Choroid plexus epithelial cell (primary cell): ENCODE measurements around the gene NAB2.
A peak's percentile ranks its signal among the peaks of the same experiment; 100 is the strongest.

Experiments
- DNase-seq: peaks from one replicate; pipeline ENCODE4 v3.0.0-alpha.2; 2010; ENCODE audit warnings: low read depth
- H3K4me3 ChIP-seq: 2 replicates; pipeline ENCODE4 v1.5.1; 2011; ENCODE audit warnings: low read depth, mild to moderate bottlenecking, control low read depth, low read length, moderate library complexity
- CTCF ChIP-seq: conservative IDR thresholded peaks from 2 replicates; pipeline ENCODE4 v1.5.1; 2011; ENCODE audit warnings: low read depth, mild to moderate bottlenecking, control low read depth, inconsistent platforms, low read length, moderate library complexity

NAB2 gene

GRCh38 chr12:57046086-57046791, 42.7 kb upstream of the NAB2 start:
- TF ChIP-seq CTCF = no peak
- no peak overlapping the region for H3K4me3 ChIP-seq

GRCh38 chr12:57046947-57047890, 41.7 kb upstream of the NAB2 start:
- no peak for DNase-seq
- no peak overlapping the region for H3K4me3 ChIP-seq
- TF ChIP-seq CTCF = no peak

More at GRCh38 chr12:57046086-57046791, 42.7 kb upstream of the NAB2 start:
- DNase-seq = no peak

- no peak overlapping the region for H3K4me3 ChIP-seq
- TF ChIP-seq CTCF = no peak
- DNase-seq = no peak
Observed at GRCh38 chr12:57047981-57048380, 40.9 kb upstream of the NAB2 start.

GRCh38 chr12:57048423-57049118, 40.3 kb upstream of the NAB2 start:
- TF ChIP-seq CTCF = no peak
- no peak for DNase-seq
- no peak overlapping the region for H3K4me3 ChIP-seq

GRCh38 chr12:57049119-57049446, 39.8 kb upstream of the NAB2 start:
- no peak for DNase-seq
- no peak for TF ChIP-seq CTCF
- H3K4me3 ChIP-seq = no peak overlapping the region

- no peak within 1 kb of the TSS for H3K4me3 ChIP-seq
- DNase-seq = peak; percentile 19
- TF ChIP-seq CTCF = no peak
Observed at GRCh38 chr12:57049890-57050289, 39.0 kb upstream of the NAB2 start, which contains the start of gene MYO1A. TSS of gene MYO1A (minus strand) at chr12:57050129. CDS start at chr12:57048323, 1,806 bp downstream.
